HG03521 (cell line): ENCODE measurements around the gene FBRS.
"Not testable (repeated sequence)": the region's sequence is repeated elsewhere in the genome, so short reads cannot be mapped to it uniquely, and the experiment has no call there.

Experiments used
- ATAC-seq: cut with Tn5 transposase; IDR thresholded peaks from one replicate; pipeline ENCODE4 v1.9.1; 2021; ENCODE audit warnings: mild to moderate bottlenecking, moderate library complexity; ENCODE audit not compliant: unreplicated experiment

FBRS gene

DNA sequence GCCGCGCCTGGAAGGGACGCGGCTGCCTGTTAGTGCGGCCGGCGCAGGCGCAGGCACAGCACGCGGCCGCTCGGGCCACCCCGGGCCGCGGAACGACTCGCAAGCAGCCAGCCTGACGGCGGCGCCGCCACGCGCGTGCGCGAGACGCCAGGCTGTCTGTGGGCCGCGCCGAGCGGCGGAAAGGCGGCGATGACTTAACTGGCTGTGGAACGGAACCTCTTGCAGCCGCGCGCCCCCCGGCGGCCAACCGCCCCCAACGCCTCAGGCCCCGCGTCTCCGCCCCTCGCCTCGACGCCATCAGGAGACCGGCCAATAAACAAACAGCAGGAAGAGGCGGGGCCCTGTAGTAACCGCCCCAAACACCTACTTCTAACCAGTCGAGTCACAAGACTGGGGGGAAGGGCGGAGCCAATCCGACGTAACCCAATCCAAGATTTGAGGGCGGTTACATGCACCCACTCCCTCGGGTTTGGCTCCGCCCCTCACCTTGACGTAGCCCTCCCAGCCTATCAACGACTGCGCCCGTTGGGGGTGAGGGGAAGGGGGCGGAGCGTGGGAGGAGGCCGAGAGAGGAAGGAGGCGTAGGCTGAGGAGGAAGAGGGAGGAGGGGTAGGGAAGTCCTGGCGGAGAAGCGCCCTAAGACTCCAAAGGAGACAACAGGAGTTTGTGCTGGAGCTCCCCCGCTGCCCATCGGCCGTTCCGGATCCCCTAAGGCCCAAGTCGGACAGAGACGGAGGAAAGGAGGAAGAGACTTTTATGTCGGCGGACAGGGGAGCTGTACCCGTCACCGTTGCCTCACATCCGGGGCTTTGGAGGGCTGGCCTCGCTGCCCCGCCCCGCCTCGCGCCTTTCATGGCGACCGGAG is at the start of gene FBRS:
FBRS (plus strand) TSS at position 566 of the 865 bp plus-strand sequence. CDS start 1,088 bp downstream, outside the sequence.
- ATAC-seq = peak; percentile 65

DNA sequence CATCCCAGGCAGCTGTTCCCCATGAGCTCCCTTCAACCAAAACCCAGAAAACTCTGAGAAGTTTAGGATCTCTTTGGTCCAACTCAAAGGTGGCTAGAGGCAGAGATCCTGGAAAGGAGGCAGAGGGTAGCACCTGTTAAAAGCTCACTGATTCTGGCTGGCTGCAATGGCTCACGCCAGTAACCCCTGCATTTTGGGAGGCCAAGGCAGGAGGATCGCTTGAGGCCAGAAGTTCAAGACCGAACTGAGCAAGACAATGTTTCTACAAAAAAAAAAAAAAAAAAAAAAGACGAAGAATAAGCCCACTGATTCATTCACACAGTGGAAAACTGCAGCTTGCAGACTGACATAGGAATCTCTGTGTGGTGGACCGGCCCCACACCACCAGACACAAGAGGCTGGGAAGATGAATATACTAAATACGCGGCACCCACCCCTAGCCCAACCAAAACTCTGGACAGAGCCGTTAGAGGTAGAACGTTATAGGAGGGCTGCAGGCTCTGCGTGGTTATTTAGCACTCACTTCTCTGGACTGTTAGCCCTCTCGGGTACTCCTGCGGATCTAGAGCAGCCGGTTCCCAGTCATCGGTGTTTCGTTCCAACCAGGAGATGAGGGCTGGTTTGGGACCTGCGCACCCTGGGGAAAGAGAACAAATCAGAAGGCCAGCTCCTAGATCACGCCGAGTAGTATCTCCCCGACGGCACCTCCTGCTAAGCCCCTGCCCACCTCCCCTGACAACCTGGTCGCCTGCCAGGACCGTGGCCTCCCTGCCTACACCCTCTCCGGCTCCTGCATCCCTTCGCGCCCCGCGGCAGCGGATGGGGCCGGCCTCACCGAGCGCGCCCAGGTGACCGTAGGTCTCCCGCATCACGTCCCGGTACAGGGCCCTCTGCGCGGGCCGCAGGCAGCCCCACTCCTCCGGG is 49.0 kb upstream of the FBRS start:
- ATAC-seq = no peak

- ATAC-seq = peak; percentile 72
Measured at GRCh38 chr16:30609926-30610839, 48.0 kb upstream of the FBRS start, which contains the start of gene ZNF689. TSS of gene ZNF689 (minus strand) at chr16:30610389. CDS start at chr16:30610041, 348 bp downstream.

- no peak for ATAC-seq
Measured at GRCh38 chr16:30615358-30616091, 42.7 kb upstream of the FBRS start.

- no peak for ATAC-seq
Measured at GRCh38 chr16:30619202-30619601, 39.0 kb upstream of the FBRS start.

DNA sequence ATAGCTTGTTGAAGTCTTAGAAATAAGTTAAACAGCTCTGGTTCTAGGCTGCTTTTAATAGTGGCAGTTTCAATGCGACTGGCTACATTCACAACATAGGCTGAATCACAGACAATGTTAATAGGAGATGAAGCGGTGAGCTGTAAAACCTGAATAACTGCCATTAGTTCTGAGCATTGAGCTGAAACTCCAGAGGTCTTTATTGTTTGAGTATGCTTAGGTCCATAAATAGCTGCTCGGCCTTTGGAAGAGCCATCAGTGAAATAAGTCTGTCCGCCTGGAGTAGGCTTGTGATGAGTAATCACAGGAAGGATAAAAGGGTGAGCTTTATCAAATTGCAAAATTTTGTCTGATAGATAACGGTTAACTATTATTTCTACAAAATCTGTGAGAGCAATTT is 38.6 kb upstream of the FBRS start:
- ATAC-seq = no peak

DNA sequence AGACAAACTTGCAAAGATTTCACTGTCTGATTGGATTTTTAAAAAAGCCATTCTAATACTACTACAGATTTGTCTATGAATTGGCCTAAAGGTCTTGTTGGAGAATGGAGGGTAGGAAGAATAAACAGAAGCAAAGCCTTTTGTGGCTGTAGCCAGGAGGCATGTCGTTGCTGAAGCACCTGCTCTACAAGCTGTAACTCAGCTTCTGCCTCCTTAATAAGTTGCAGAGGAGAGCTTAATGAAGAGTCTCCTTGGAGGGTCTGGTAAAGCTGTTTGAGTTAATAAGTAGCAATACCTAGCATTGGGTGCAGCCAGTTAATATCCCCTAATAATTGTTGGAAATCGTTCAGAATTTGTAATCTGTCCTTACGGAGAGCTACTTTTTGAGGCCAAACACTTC is 38.1 kb upstream of the FBRS start:
- no peak for ATAC-seq

DNA sequence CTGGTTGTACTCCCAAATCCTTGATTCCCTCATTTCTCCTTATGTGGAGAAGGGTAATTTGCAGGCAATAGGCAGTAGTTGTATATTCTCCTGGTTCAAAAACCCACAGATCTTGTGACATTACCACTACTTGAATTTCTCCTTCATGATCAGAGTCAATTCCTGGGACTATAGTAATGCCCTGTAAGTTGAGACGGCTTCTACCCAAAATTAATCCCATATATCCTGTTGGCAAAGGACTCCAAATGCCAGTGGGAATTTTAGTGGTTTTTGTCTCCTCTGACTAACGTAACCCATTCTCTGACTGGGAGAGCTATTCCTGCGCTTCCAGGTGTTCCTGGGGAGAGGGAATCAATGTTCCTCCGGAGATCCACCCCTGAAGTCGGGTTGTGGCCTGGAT is 36.5 kb upstream of the FBRS start:
- no peak for ATAC-seq

GRCh38 chr16:30622455-30623032 is 35.7 kb upstream of the FBRS start:
- ATAC-seq = no peak

- ATAC-seq = no peak
Measured at GRCh38 chr16:30623536-30624283, 34.5 kb upstream of the FBRS start.

DNA sequence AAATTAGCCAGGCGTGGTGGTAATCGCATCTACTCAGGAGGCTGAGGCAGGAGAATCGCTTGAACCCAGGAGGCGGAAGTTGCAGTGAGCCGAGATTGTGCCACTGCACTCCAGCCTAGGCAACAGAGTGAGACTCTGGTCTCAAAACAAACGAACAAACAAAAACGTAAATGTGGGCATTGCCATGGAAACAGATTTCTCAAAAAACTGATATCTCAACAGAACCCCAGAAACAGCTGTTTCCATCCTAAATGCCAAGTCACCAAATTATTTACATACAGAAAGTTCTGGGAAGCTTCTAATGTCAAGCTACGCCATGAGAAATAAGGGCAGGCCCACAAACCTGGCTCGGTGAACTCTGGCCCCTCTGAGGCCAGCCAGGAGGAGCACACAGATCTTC is 32.0 kb upstream of the FBRS start:
- no peak for ATAC-seq

DNA sequence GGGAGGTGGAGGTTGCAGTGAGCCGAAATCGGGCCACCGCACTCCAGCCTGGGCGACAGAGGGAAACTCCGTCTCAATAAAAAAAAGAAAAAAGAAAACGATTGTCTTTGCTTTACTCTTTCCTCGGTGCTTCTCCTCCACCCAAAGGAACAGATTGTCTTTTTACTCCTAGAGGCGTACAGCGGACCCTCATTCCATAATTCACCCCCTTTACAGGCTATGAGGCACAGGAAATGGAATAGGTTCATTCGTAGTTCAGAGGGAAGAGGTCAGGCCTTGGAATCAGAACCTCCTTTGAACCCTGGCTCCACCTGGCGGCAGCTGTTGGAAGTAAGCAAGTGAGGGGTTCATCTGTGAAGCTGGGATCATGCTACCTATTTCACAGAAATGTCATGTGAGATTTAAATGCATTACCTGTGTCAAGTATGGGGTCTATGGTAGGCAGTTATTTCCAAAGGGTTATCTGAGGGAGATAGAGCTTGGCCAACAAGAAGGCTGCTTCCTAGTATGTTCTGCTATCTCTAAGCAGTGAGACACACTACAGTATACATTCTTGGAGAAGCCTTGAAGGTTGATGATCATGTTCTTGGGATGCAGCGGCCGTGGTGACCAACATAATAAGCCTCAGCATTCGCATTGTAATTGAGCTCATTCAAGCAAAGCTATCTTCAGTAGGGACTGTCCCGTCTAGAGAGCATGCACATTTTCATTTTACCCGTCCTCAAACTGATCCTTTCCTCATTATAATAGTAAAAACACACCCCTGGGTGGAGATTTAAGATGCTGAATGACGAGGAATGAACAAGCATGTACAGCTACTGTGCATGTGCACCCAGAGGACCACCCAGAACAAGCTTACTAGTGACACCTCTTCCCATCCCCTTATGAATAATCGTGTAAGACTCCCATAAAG is 29.3 kb upstream of the FBRS start:
- ATAC-seq = no peak

GRCh38 chr16:30632454-30632853 is 25.8 kb upstream of the FBRS start:
- not testable (repeated sequence) for ATAC-seq

DNA sequence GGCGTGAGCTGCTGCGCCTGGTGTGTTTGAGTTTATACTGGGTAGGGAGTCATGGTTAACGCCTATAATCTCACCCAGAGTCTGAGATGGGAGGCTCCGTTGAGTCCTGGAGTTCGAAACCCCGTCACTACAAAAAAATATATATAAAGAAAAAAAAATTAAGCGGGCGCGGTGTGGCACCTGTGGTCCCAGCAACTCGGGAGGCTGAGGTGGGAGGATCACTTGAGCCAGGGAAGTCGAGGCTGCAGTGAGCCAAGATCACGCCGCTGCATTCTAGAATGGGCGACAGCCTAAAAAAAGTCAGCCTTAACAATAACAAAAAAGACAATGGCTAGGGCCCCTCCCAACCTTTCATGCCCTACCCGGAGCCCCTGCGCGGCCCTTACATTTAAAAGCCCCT is 24.7 kb upstream of the FBRS start:
- ATAC-seq = no peak

DNA sequence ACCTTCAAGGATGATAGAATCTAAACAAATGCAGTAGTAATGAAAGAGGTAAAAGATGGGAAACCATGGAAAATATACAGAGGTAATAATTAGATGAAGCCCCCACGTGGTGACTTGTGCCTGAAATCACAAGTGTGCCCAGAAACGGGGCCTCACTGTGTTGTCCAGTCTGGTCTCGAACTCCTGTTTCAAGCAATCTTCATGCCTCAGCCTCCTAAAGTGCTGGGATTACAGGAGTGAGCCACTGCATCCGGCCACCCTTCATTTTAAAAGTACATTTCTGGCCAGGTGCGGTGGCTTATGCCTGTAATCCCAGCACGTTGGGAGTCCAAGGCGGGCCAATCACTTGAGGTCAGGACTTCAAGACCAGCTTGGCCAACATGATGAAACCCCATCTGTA is 21.6 kb upstream of the FBRS start:
- no peak for ATAC-seq

DNA sequence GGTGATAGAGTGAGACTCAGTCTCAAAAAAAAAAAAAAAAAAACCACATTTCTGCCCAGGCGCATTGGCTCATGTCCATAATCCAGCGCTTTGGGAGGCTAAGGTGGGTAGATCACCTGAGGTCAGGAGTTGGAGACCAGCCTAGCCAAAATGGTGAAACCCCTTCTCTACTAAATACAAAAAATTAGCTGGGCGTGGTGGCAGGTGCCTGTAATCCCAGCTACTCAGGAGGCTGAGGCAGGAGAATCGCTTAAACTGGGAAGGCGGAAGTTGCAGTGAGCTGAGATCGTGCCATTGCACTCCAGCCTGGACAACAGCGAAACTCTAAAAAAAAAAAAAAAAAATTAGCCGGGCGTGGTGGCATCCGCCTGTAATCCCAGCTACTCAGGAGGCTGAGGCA is 21.1 kb upstream of the FBRS start:
- not testable (repeated sequence) for ATAC-seq

DNA sequence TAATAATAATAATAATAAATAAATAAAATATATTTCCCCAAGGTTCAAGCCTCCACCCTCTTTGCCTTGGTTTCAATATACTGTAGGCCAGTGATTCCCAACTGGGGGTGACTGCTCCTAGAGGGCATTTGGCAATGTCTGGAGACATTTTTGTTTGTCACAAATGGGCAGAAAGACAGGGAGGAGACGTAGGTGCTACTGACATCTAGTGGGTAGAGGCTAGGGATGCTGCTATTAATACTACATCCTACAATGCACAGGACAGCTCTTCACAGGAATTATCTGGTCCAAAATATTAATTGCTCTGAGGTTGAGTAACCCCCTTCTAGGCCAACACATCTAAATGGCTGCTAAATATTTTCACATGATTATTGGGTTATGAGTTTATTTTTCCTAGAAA is 20.3 kb upstream of the FBRS start:
- ATAC-seq = no peak
